Lung (tissue), 12 donors: ENCODE results near the gene NOTCH3. TPM values are rescaled to one million over a fixed set of nuclear protein-coding genes. Genes with fewer than 3 reads are reported as not detected.

Source experiments
- ATAC-seq: fragments of 200-7000 bp; cut with Tn5 transposase; one replicate; pipeline ENCODE4 v1.9.1; 2020; ENCODE audit warnings: moderate number of reproducible peaks; ENCODE audit not compliant: insufficient read depth, low FRiP score
- DNase-seq, 3 donors: peaks; one replicate each; pipeline ENCODE4 v3.0.0-alpha.2; 2013 to 2017
- H3K27ac ChIP-seq, 2 donors: one replicate each; pipeline ENCODE4 v1.5.1; 2013; ENCODE audit warnings: mild to moderate bottlenecking in 2 of 2, moderate library complexity in 2 of 2, control low read depth in 1 of 2, inconsistent platforms in 1 of 2, low read depth in 1 of 2, low read length in 1 of 2
- H3K27me3 ChIP-seq, 3 donors: one replicate each; pipeline ENCODE4 v1.5.1; 2013; ENCODE audit warnings: low read length in 2 of 3; ENCODE audit not compliant: control insufficient read depth in 3 of 3, insufficient read depth in 3 of 3
- H3K36me3 ChIP-seq, 4 donors: one replicate each; pipeline ENCODE4 v1.5.1; 2013; ENCODE audit warnings: low read length in 4 of 4, mild to moderate bottlenecking in 1 of 4, moderate library complexity in 1 of 4; ENCODE audit not compliant: control insufficient read depth in 4 of 4, insufficient read depth in 4 of 4
- H3K4me1 ChIP-seq, 5 donors: one replicate each; pipeline ENCODE4 v1.5.1; 2013; ENCODE audit warnings: low read length in 5 of 5, mild to moderate bottlenecking in 2 of 5, moderate library complexity in 1 of 5; ENCODE audit not compliant: control insufficient read depth in 5 of 5, insufficient read depth in 5 of 5
- H3K4me3 ChIP-seq: one replicate; pipeline ENCODE4 v1.5.1; 2013; ENCODE audit warnings: mild to moderate bottlenecking, control low read depth, moderate library complexity
- H3K9ac ChIP-seq, 2 donors: one replicate each; pipeline ENCODE4 v1.5.1; 2013; ENCODE audit warnings: low read length in 2 of 2, control low read depth in 1 of 2; ENCODE audit not compliant: insufficient read depth in 1 of 2
- H3K9me3 ChIP-seq, 4 donors: one replicate each; pipeline ENCODE4 v1.5.1; 2013; ENCODE audit warnings: low read length in 3 of 4, mild to moderate bottlenecking in 1 of 4, moderate library complexity in 1 of 4; ENCODE audit not compliant: control insufficient read depth in 4 of 4, insufficient read depth in 3 of 4
- CTCF ChIP-seq: IDR thresholded peaks from 2 replicates; pipeline ENCODE4 v1.5.1; 2012; ENCODE audit warnings: mild to moderate bottlenecking; ENCODE audit errors: control extremely low read depth, extremely low read depth
- WGBS, 2 donors: extraction: QIAGEN DNeasy Blood & Tissue Kit; methylation state at CpG; one replicate each; pipeline ENCODE4 v1.1.7; 2013; 5-methylcytosine and 5-hydroxymethylcytosine counted together
- polyA plus RNA-seq, 2 donors: library from polyadenylated mRNA; stranded (reverse); fragments of 200-250 nt; gene quantifications; one replicate each; pipeline ENCODE4 v1.2.1, GENCODE V29; 2013
- total RNA-seq, 2 donors: library from RNA; depleted of rRNA in 1 of 2; stranded (reverse); fragments of >200 nt in 1 of 2; gene quantifications; one replicate each; pipeline ENCODE4 v1.2.1, GENCODE V29; 2014 to 2021
- donor health status: control.
- donor health status: control.
- donor health status: Bipolar disorder and iron deficiency.
- donor health status: healthy.
- donor health status: DM: yes; HTN: yes; CAD: no.

NOTCH3 gene
- total and polyA plus RNA-seq, 4 donors: 13.1 to 81.7 (median 43.1) TPM

GRCh38 chr19:15125232-15126067 is 75.3 kb downstream of the NOTCH3 start:
- DNase-seq (peak; percentile 99), ATAC-seq (peak; percentile 91)
- peak overlapping the region; percentile 84 for H3K4me3 ChIP-seq
- H3K9me3 ChIP-seq: peaks cover 0 to 2% (median 0%) of the 10 kb centered on the region in 4 donors
- H3K27me3 ChIP-seq: no peaks in the 10 kb centered on the region
- 0 to 1% methylated on average over 61 of the region's 61 CpGs for WGBS, 2 donors
- peaks cover 0 to 12% (median 9%) of the 10 kb centered on the region in 4 donors for H3K36me3 ChIP-seq
- no peak for TF ChIP-seq CTCF
- H3K27ac ChIP-seq: peak overlapping the region; percentile 89 to 97
- H3K9ac ChIP-seq: peak overlapping the region; percentile 58 to 89
- peaks cover 0 to 25% (median 0%) of the 10 kb centered on the region in 5 donors for H3K4me1 ChIP-seq

GRCh38 chr19:15124572-15125231 is 76.1 kb downstream of the NOTCH3 start:
- no peaks in the 10 kb centered on the region for H3K9me3 ChIP-seq
- 3% methylated on average over 32 to 33 of the region's 33 CpGs for WGBS, 2 donors
- TF ChIP-seq CTCF: no peak
- peaks cover 0 to 25% (median 0%) of the 10 kb centered on the region in 5 donors for H3K4me1 ChIP-seq
- H3K27ac ChIP-seq: peak overlapping the region; percentile 89 to 97
- H3K27me3 ChIP-seq: no peaks in the 10 kb centered on the region
- H3K9ac ChIP-seq: peak overlapping the region in 1 of 2 donors; percentile 89
- peaks cover 0 to 18% (median 12%) of the 10 kb centered on the region in 4 donors for H3K36me3 ChIP-seq
- peak overlapping the region; percentile 84 for H3K4me3 ChIP-seq
- DNase-seq: no peak
- no peak for ATAC-seq

- Histone ChIP-seq H3K9ac (no peak overlapping the region), H3K4me3 (no peak overlapping the region), H3K27me3 (no peaks in the 10 kb centered on the region), H3K36me3 (peaks cover 4 to 24% (median 17%) of the 10 kb centered on the region in 4 donors), H3K4me1 (peaks cover 0 to 25% (median 0%) of the 10 kb centered on the region in 5 donors), H3K27ac (peak overlapping the region in 1 of 2 donors; percentile 89), H3K9me3 (no peaks in the 10 kb centered on the region)
- ATAC-seq: no peak
- DNase-seq: no peak
- WGBS, 2 donors: 29 to 61% methylated on average over 5 of the region's 5 CpGs
- TF ChIP-seq CTCF: no peak
Observed at GRCh38 chr19:15123900-15124299, 76.9 kb downstream of the NOTCH3 start.
